ENCODE data around the gene MAG. TPM values are rescaled to one million over a fixed set of nuclear protein-coding genes. Genes with fewer than 3 reads are reported as not detected.

MAG gene
- total and polyA plus RNA-seq, 9 of the 15 experiments (the other 6 are each of a cell fraction or from before 2014, with no cell fraction given), result 0.11 to 10.0 (median 1.6) TPM

- intact Hi-C loops (cut with micrococcal nuclease) (no loop called here), in situ Hi-C loops (cut with MboI) (no loop called here)
- no peak overlapping the region for H3K4me2 ChIP-seq (ENCODE audit: insufficient read depth, low read length)
- ATAC-seq, result no peak
- WGBS (ENCODE audit: insufficient coverage, low coverage, missing lambda C conversion rate), result 0% methylated on average over 5 of the region's 14 CpGs
- no peak for TF ChIP-seq ZBTB2 (IDR thresholded peaks at IDR 0.05)
- TF ChIP-seq NCOA2 (IDR thresholded peaks at IDR 0.05; ENCODE audit: partially characterized antibody in 2 of 2), result no peak
- TF ChIP-seq ZNF766 (CRISPR knock-in tag; conservative IDR thresholded peaks at IDR 0.05), result no peak
- no peak for TF ChIP-seq ARNT (IDR thresholded peaks at IDR 0.05)
- TF ChIP-seq BRF1 (IDR thresholded peaks at IDR 0.05; ENCODE audit: borderline replicate concordance, extremely low read depth, insufficient read length), result no peak
- no peak for TF ChIP-seq RERE (CRISPR knock-in tag; IDR thresholded peaks at IDR 0.05; ENCODE audit: borderline replicate concordance)
- no peak for TF ChIP-seq RCOR1 (IDR thresholded peaks at IDR 0.05; ENCODE audit: borderline replicate concordance in 1 of 2, low read depth in 2 of 2, low read length in 2 of 2)
- TF ChIP-seq TRIM25 (IDR thresholded peaks at IDR 0.05; ENCODE audit: borderline replicate concordance), result no peak
- TF ChIP-seq ZFP1 (CRISPR knock-in tag; IDR thresholded peaks at IDR 0.05), result no peak
- no peak for TF ChIP-seq POLR2AphosphoS2 (IDR thresholded peaks at IDR 0.05; ENCODE audit: low read length)
- POLR2A ChIA-PET, result interaction anchor here (0.6 to 1.0 kb wide), 2 partner anchors 11 to 15 kb away, joined by 3 to 6 read pairs; no protein-coding TSS in a partner anchor
- H3K27me3 ChIP-seq (ENCODE audit: control insufficient read depth in 2 of 2, insufficient read depth in 2 of 2, low read length in 2 of 2), result peaks cover 25 to 55% of the 10 kb centered on the region in 2 experiments
- no peaks in the 10 kb centered on the region for H3K79me2 ChIP-seq (ENCODE audit: control insufficient read depth, insufficient read depth, low read length)
- no peaks in the 10 kb centered on the region for H4K20me1 ChIP-seq (replicated peaks; ENCODE audit: control insufficient read depth, insufficient read depth, low read length)
- no peaks in the 10 kb centered on the region for H3K9me1 ChIP-seq (ENCODE audit: control insufficient read depth, insufficient read depth, low read length)
- peak in 1 of 4 experiments; percentile 4 for DNase-seq (ENCODE audit: extremely low read depth in 1 of 4, low spot score in 3 of 4)
- no peak overlapping the region for H3K27ac ChIP-seq (ENCODE audit: extremely low read depth, low read depth, low read length)
- no peaks in the 10 kb centered on the region for H3K4me1 ChIP-seq (replicated peaks in 1 of 2; ENCODE audit: control insufficient read depth in 2 of 2, insufficient read depth in 2 of 2, low read length in 2 of 2)
- H3K4me3 ChIP-seq, result no peak overlapping the region
- BruUV-seq (replicated peaks), result no TSS peak
- H3K36me3 ChIP-seq (ENCODE audit: control insufficient read depth, insufficient read depth, low read length), result no peaks in the 10 kb centered on the region
- no peak overlapping the region for H3K9ac ChIP-seq (ENCODE audit: insufficient read depth in 1 of 2, low read depth in 2 of 2, low read length in 2 of 2)
- CTCF ChIA-PET (ENCODE audit: low intra/inter-chr PET ratio), result no interaction called here
- FAIRE-seq, result no peak
- no peaks in the 10 kb centered on the region for H3K9me3 ChIP-seq (replicated peaks; ENCODE audit: control insufficient read depth, insufficient read depth, low read depth, low read length)
- no peak overlapping the region for H2AFZ ChIP-seq (ENCODE audit: low read depth, low read length)
These were observed 70.5 kb downstream of the MAG start for GRCh38 chr19:35362261-35363000.

Measured in K562 (cell line).